ENCODE results near the gene LAMTOR5.

LAMTOR5 gene

DNA sequence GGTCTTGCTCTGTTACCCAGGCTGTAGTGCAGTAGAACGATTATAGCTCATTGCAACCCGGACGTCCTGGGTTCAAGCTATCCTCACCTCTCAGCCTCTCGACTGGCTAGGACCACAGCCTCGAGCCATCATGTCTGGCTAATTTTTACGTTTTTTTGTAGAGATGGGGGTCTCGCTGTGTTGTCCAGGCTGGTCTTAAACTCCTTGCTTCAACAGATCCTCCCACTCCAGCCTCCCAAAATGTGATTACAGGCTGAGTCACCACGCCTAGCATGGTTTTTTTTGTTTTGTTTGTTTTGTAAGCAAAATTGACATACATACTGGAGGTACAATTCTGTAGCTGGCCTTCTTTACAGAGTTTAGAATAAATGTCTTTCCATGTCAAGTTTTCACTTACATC is 994 bp upstream of the LAMTOR5 start:
- TF ChIP-seq, protein P1, sequence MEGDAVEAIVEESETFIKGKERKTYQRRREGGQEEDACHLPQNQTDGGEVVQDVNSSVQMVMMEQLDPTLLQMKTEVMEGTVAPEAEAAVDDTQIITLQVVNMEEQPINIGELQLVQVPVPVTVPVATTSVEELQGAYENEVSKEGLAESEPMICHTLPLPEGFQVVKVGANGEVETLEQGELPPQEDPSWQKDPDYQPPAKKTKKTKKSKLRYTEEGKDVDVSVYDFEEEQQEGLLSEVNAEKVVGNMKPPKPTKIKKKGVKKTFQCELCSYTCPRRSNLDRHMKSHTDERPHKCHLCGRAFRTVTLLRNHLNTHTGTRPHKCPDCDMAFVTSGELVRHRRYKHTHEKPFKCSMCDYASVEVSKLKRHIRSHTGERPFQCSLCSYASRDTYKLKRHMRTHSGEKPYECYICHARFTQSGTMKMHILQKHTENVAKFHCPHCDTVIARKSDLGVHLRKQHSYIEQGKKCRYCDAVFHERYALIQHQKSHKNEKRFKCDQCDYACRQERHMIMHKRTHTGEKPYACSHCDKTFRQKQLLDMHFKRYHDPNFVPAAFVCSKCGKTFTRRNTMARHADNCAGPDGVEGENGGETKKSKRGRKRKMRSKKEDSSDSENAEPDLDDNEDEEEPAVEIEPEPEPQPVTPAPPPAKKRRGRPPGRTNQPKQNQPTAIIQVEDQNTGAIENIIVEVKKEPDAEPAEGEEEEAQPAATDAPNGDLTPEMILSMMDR (IDR thresholded peaks at IDR 0.05), result no peak

DNA sequence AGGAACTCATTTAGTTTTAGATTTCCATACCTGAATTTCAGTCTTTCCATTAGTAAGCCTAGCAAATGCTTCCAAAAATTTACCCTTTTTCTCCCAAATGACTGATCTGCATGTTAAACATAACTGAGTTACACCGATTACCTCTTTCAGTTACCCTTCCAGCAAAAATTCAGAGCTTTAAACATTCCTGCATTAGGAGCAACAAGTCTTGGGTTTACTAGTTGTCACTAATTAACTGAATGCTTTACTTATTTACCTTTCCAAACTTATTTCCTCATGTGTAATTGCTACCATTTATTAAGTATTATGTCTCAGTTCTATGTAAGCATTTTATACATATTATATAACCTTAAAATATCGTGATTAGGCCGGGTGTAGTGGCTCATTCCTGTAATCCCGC is 3.1 kb downstream of the LAMTOR5 start:
- TF ChIP-seq, protein P1 (IDR thresholded peaks at IDR 0.05), result no peak

DNA sequence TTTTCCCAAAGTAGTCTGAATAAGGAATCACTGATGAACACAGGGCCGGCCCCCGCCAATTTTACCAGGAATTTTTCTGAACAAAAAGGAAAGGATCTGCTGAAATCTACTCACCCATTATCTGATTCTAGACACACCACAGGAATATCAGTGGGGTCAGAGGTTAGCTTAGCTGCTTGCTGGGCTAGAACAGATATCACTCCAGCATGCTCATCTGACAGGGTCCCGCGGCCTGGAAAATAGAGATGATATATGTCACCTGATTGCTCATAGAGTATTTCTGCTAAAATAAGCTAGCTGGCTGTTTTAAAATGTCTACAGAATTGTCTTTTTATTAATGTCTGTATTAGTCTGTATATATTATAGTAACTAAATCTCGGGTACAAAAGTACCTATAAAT is 3.7 kb downstream of the LAMTOR5 start:
- TF ChIP-seq, protein P1 (IDR thresholded peaks at IDR 0.05), result no peak

DNA sequence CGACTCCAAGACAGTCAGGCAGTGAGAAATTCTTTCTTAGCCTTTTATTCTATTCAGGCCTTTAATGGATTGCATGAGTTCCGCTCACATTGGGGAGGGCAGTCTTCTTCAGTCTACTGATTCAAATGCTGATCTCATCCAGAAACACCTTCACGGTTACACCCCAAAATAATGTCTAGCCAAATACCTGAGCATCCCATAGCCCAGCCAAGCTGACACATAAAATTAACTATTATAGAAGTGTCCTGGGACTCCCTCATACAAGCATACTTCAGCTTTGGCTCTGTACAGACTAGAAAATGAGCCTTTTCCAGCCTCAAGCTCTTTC is 13.0 kb downstream of the LAMTOR5 start:
- TF ChIP-seq, protein P1 (IDR thresholded peaks at IDR 0.05), result no peak

DNA sequence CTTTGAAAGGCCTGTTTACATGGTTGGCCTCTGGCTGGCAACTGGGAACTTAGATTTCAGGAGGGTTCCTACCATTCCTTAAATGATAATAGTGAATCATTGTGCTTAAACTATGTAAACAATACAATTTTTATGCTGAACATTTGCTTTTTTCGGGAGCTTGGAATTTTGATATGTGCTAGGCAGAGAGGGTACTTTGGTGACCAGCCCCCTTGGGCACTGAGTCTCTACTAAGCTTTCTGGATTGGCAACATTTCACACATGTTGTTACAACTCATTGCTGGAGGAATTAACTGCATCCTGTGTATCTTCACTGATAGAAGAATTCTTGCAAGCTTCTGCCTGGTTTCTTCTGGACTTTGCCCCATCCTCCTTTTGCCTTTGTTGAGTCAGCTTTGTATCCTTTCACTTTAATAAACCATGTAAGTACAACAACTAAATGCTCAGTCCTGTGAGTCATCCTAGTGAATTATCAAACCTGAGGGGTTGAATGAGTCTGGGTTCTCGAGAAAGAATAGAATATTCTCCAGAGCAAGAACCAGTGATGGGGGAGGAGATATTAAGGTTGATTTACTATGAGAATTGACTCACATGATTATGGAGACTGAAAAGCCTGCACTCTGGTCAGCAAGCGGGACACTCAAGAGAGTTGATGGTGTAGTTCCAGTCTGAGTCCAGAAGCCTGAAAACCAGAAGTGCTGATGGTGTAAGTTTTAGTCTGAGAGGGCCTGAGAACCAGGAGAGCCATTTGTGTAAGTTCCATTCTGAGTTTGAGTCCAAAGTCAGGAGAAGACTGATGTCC is 13.6 kb downstream of the LAMTOR5 start:
- TF ChIP-seq, protein P1 (IDR thresholded peaks at IDR 0.05), result no peak

DNA sequence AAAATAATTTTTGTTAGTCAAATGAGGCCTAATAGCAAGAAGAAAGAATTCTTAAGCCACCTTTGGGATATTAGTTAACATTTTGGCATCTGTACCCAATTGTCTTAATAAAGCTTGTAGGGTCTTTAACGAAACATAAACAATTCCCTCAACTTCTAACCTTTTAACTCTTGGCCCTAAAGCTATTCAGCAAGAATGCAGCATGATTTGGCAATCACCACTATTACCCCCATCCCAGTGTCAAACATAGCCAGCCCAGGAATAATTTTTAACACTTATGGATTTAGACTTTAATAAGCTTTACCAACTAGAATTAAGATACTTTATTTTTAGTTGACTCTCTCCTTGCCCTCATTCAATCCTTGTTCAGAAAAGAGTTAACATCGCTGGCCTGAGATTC is 14.2 kb downstream of the LAMTOR5 start:
- TF ChIP-seq, protein P1 (IDR thresholded peaks at IDR 0.05), result no peak

DNA sequence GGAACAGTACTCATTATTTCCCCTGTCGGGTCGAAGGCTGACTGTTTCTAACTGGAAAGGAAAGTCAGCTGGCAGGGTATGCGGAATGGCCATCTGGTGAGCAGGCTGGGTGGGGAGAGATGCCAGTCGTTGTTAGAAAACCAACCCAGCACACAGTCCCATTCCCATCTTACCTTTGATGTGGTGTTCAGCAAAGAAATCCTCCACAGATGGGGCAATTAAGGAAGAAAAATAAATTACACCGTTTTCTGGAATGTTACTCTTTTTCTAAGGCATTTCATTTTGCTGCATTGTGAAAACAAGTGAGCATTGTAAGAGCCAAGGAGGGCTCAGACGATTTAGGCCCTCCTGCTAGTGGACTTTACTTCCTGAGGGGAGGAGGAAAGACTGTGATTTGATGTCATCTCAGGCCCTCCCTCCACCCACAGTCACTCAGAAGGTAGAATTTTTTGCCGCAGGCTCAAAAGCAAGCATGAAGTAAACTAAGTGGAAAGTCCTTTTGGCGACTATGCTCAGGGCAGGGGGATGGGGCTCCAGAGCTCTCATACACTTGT is 16.7 kb downstream of the LAMTOR5 start, which contains the start of gene SLC16A4:
Gene SLC16A4 (minus strand): TSS at position 335 of the 554 bp plus-strand sequence. CDS start 1,703 bp downstream, outside the sequence.
- TF ChIP-seq, protein P1 (IDR thresholded peaks at IDR 0.05), result no peak

All from LNCAP (cell line).